Right atrium auricular region (tissue), 2 donors: Measurements from ENCODE around the gene EME1. TPM values are rescaled to one million over a fixed set of nuclear protein-coding genes. Genes with fewer than 3 reads are reported as not detected.
A peak's percentile ranks its signal among the peaks of the same experiment; 100 is the strongest.
"Not testable (repeated sequence)": the region's sequence is repeated elsewhere in the genome, so short reads cannot be mapped to it uniquely, and the experiment has no call there.

Experiments used
- DNase-seq: peaks from one replicate; pipeline ENCODE4 v3.0.0-alpha.2; 2019; ENCODE audit warnings: low spot score
- H3K27ac ChIP-seq, 2 donors: fragments of 200-600 bp; sonication (generic); 1 replicate in 1 of 2; 2 replicates in 1 of 2; pipeline ENCODE4 v1.5.1; 2016 to 2019
- H3K27me3 ChIP-seq, 2 donors: fragments of 200-600 bp; sonication (generic); one replicate each; pipeline versions ENCODE4 v1.5.1 to v1.6.0; 2017 to 2019
- H3K36me3 ChIP-seq: fragments of 200-600 bp; sonication (generic); one replicate; pipeline ENCODE4 v1.5.1; 2016
- H3K4me1 ChIP-seq, 2 donors: fragments of 200-600 bp; sonication (generic); one replicate each; pipeline versions ENCODE4 v1.5.1 to v1.6.0; 2017 to 2019
- H3K4me3 ChIP-seq, 2 donors: fragments of 200-600 bp; sonication (generic); 1 replicate in 1 of 2; 2 replicates in 1 of 2; pipeline ENCODE4 v1.5.1; 2017 to 2019; ENCODE audit warnings: mild to moderate bottlenecking in 1 of 2, moderate library complexity in 1 of 2
- H3K9me3 ChIP-seq, 2 donors: fragments of 200-600 bp; sonication (generic); one replicate each; pipeline ENCODE4 v1.5.1; 2019
- CTCF ChIP-seq, 2 donors: fragments of 200-600 bp; sonication (generic); IDR thresholded peaks; one replicate each; pipeline ENCODE4 v1.5.1; 2019; ENCODE audit warnings: antibody characterized with exemption in 2 of 2
- total RNA-seq, 2 donors: library from RNA; depleted of rRNA; stranded (reverse); fragments of >200 nt; gene quantifications; one replicate each; pipeline ENCODE4 v1.1.0, GENCODE V29; 2016

The EME1 gene
- total RNA-seq, 2 donors from 2014 or later: 0.33 TPM; not detected in 1

DNA sequence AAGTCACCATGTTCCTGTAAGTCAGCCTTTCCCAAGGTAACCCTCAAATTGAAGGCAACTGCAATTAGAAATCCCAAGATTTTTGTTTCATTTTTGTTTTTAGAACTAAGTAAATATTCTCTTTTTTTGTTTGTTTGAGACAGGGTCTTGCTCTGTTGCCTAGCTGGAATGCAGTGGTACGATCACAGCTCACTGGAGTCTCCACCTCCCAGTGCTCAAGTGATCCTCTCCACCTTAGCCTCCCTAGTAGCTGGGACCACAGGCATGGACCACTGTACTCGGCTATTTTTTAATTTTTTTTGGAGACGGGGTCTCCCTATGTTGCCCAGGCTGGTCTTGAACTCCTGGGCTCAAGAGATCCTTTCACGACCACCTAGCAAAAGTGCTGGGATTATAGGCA is 34.9 kb downstream of the EME1 start:
- Histone ChIP-seq H3K4me1 (no peaks in the 10 kb centered on the region), H3K36me3 (no peaks in the 10 kb centered on the region), H3K27me3 (no peaks in the 10 kb centered on the region), H3K27ac (no peak overlapping the region), H3K4me3 (no peak overlapping the region), H3K9me3 (no peaks in the 10 kb centered on the region)
- TF ChIP-seq CTCF (IDR thresholded peaks at IDR 0.05): no peak
- DNase-seq: no peak

GRCh38 chr17:50412188-50412732 is 39.2 kb downstream of the EME1 start:
- no peaks in the 10 kb centered on the region for H3K9me3 ChIP-seq
- DNase-seq: no peak
- H3K4me3 ChIP-seq: no peak overlapping the region
- H3K27ac ChIP-seq: no peak overlapping the region
- H3K27me3 ChIP-seq: no peaks in the 10 kb centered on the region
- H3K36me3 ChIP-seq: no peaks in the 10 kb centered on the region
- no peaks in the 10 kb centered on the region for H3K4me1 ChIP-seq
- no peak for TF ChIP-seq CTCF (IDR thresholded peaks at IDR 0.05)

DNA sequence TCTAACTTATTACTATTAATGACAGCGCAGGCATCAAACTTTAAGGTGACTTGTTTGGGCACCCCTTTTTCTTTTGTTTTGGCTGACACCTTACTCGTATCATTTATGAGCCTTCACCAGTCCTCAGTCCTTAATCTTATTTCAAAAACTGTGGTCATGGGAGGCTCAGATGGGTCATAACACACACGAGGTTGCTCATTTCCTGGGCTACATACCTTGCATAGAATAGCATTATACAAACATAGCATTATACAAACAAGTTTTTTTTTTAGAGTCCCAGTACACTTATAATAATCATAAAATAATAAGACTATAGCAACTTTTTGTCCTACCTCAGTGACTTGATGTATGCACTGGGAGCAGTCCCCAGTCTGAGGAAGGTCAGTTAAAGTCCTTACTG is 41.8 kb downstream of the EME1 start:
- H3K27me3 ChIP-seq: no peaks in the 10 kb centered on the region
- DNase-seq: no peak
- TF ChIP-seq CTCF (IDR thresholded peaks at IDR 0.05): no peak
- H3K27ac ChIP-seq: no peak overlapping the region
- H3K36me3 ChIP-seq: no peaks in the 10 kb centered on the region
- no peak overlapping the region for H3K4me3 ChIP-seq
- no peaks in the 10 kb centered on the region for H3K4me1 ChIP-seq
- no peaks in the 10 kb centered on the region for H3K9me3 ChIP-seq

DNA sequence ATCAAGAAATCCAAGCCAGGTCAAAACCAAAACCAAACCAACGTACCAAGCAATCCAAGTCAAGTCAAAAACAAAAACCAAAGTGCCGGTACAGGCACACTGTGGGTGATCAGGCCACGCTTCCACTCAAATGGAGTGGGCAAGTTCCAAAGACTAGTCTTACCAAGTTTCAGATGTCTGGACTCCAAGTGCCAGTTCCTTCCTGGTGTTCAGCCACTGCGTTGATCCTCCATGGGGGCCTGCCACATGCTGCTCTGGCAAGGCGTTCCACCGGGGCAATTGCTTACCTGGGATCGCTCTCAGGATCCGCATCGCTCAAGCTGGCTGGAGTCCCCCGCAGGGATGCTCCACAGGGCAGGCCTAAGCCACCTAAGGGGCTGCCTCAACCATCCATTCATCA is 46.5 kb downstream of the EME1 start:
- not testable (repeated sequence) for DNase-seq, H3K27me3 ChIP-seq, H3K36me3 ChIP-seq, H3K9me3 ChIP-seq, H3K4me3 ChIP-seq
- H3K27ac ChIP-seq: peak overlapping the region in 1 of 2 donors; percentile 60
- peaks cover 0 to 13% of the 10 kb centered on the region in 2 donors for H3K4me1 ChIP-seq

- no peak for TF ChIP-seq CTCF (IDR thresholded peaks at IDR 0.05)
- Histone ChIP-seq H3K27ac (peak overlapping the region; percentile 55 to 60), H3K9me3 (no peaks in the 10 kb centered on the region), H3K4me1 (peaks cover 0 to 23% of the 10 kb centered on the region in 2 donors), H3K4me3 (no peak overlapping the region), H3K27me3 (no peaks in the 10 kb centered on the region), H3K36me3 (no peaks in the 10 kb centered on the region)
- DNase-seq: peak; percentile 65
Measured at GRCh38 chr17:50420419-50421112, 47.5 kb downstream of the EME1 start.

GRCh38 chr17:50421308-50422051 is 48.5 kb downstream of the EME1 start:
- Histone ChIP-seq H3K4me3 (peak overlapping the region in 1 of 2 donors; percentile 30), H3K4me1 (peaks cover 0 to 27% of the 10 kb centered on the region in 2 donors), H3K27ac (peak overlapping the region; percentile 55 to 60), H3K36me3 (no peaks in the 10 kb centered on the region), H3K27me3 (no peaks in the 10 kb centered on the region), H3K9me3 (no peaks in the 10 kb centered on the region)
- TF ChIP-seq CTCF (IDR thresholded peaks at IDR 0.05): no peak
- no peak for DNase-seq
